ENCODE results near the gene RFPL2.

DNA sequence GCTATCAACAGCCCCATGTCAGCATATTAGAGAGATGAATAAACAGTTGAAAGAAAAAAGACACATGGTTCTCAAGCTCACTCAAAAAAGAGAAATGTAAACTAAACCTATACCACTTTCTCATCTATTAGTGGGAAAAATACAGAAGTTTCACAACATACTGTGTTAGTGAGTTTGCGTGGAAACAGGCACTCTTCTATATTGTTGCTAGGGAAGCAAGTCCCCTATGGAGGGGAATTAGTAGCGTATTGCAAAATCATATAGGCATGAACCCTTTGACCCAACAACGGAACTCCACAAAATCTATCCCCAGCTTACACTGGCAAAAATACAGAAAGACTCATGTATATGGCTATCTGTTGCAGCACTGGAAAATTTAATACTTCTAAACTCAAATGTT lies 14.2 kb upstream of the RFPL2 start:
- no peak for TF ChIP-seq POLR2AphosphoS5 (IDR thresholded peaks at IDR 0.05)
- TF ChIP-seq, protein P1, sequence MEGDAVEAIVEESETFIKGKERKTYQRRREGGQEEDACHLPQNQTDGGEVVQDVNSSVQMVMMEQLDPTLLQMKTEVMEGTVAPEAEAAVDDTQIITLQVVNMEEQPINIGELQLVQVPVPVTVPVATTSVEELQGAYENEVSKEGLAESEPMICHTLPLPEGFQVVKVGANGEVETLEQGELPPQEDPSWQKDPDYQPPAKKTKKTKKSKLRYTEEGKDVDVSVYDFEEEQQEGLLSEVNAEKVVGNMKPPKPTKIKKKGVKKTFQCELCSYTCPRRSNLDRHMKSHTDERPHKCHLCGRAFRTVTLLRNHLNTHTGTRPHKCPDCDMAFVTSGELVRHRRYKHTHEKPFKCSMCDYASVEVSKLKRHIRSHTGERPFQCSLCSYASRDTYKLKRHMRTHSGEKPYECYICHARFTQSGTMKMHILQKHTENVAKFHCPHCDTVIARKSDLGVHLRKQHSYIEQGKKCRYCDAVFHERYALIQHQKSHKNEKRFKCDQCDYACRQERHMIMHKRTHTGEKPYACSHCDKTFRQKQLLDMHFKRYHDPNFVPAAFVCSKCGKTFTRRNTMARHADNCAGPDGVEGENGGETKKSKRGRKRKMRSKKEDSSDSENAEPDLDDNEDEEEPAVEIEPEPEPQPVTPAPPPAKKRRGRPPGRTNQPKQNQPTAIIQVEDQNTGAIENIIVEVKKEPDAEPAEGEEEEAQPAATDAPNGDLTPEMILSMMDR (IDR thresholded peaks at IDR 0.05 in 8 of 11, conservative IDR thresholded peaks at IDR 0.05 in 3 of 11): no peak
- no peak for TF ChIP-seq POLR2A (IDR thresholded peaks at IDR 0.05)
